Fibroblast of lung (primary cell): ENCODE results near the gene UBAC1.

Experiments
- CTCF ChIP-seq, 2 donors: IDR thresholded peaks in 1 of 2; conservative IDR thresholded peaks in 1 of 2; 1 replicate in 1 of 2; 2 replicates in 1 of 2; pipeline ENCODE4 v1.5.1; 2011 to 2012; ENCODE audit warnings: low read length in 2 of 2, control low read depth in 1 of 2, inconsistent platforms in 1 of 2, low read depth in 1 of 2, mild to moderate bottlenecking in 1 of 2
- EZH2 ChIP-seq: IDR thresholded peaks from 2 replicates; pipeline ENCODE4 v1.5.1; 2012; ENCODE audit warnings: low read length, control low read depth, mild to moderate bottlenecking; ENCODE audit errors: missing control alignments

DNA sequence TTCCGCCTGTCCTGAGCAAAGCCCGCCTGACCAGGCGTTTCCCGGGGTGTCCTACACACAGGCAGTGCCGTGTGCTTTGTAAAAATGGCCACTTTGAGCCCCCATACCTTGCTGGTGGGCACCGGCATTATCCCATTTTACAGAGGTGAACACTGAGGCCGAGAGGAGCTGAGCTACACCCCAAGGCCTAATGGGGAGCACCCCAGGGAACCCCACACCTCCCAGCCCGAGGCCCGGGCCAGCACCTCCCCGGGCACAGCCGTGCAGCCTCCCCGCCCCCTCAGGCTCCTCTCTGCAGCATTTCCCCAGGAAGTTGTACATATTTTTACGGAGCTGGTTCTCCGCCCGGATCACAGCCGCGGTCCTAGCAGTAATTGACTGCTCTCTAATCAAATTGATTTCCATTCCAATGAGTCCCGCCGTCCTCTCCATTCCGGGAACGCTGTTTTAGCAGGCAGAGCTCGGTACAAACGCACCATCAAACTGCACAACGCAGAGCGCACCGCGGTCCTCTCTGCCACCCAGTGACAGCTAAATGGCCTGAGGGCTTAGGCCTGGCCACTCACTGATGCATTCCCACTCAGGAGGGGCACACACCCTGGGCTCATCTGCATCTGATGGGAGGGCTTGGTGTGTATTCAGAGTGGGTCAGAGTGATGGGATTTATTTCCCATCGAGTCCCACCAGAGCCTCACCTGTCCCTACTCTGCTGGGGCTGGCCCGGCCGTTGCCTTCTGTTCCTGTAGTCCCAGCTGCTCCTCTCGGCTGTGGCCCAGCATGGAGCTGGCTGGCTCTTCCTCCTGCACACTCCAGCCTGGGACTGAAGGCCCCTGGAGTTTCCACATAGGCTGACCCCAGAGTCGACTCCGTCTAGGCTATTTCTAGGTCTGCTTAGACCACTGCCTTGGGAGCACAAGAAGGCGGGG, 36.2 kb upstream of the UBAC1 start:
- TF ChIP-seq CTCF (conservative IDR thresholded peaks at IDR 0.05 in 1 of 2, IDR thresholded peaks at IDR 0.05 in 1 of 2; ENCODE audit: low read depth in 1 of 2, low read length in 2 of 2), result no peak
- no peak for TF ChIP-seq EZH2
